Fibroblast of lung (primary cell): ENCODE results near the gene TENT4A. TPM values are rescaled to one million over a fixed set of nuclear protein-coding genes. Genes with fewer than 3 reads are reported as not detected.

ENCODE experiments used
- DNase-seq, 2 donors: peaks; one replicate each; pipeline versions ENCODE4 v3.0.0 to v3.0.0-alpha.2; 2010; ENCODE audit warnings: low read depth in 2 of 2
- H2AFZ ChIP-seq: 2 replicates; pipeline ENCODE4 v1.5.1; 2012; ENCODE audit warnings: low read length, control low read depth, inconsistent platforms
- H3K27ac ChIP-seq: 2 replicates; pipeline ENCODE4 v1.5.1; 2011; ENCODE audit warnings: low read length, control low read depth; ENCODE audit not compliant: insufficient read depth
- H3K27me3 ChIP-seq: 2 replicates; pipeline ENCODE4 v1.5.1; 2011; ENCODE audit warnings: mild to moderate bottlenecking, low read length; ENCODE audit not compliant: control insufficient read depth, insufficient read depth
- H3K36me3 ChIP-seq: 2 replicates; pipeline ENCODE4 v1.5.1; 2011; ENCODE audit warnings: low read length; ENCODE audit not compliant: control insufficient read depth, insufficient read depth
- H3K4me1 ChIP-seq: 2 replicates; pipeline ENCODE4 v1.5.1; 2011; ENCODE audit warnings: low read length; ENCODE audit not compliant: control insufficient read depth, insufficient read depth; ENCODE audit errors: extremely low read depth
- H3K4me2 ChIP-seq: 2 replicates; pipeline ENCODE4 v1.5.1; 2011; ENCODE audit warnings: low read length, control low read depth; ENCODE audit not compliant: insufficient read depth; ENCODE audit errors: extremely low read depth
- H3K4me3 ChIP-seq, 4 experiments: fragments of 200-600 bp in 1 of 4; sonication (generic) in 1 of 4; replicated peaks in 1 of 4; 2 replicates each; pipeline ENCODE4 v1.5.1; 2011 to 2016; ENCODE audit warnings: low read length in 4 of 4, low read depth in 3 of 4, mild to moderate bottlenecking in 3 of 4, control low read depth in 2 of 4, inconsistent platforms in 1 of 4, mixed read lengths in 1 of 4; ENCODE audit not compliant: insufficient read depth in 1 of 4; ENCODE audit errors: control extremely low read depth in 1 of 4
- H3K79me2 ChIP-seq: 2 replicates; pipeline ENCODE4 v1.5.1; 2012; ENCODE audit warnings: mild to moderate bottlenecking, low read length, inconsistent platforms; ENCODE audit not compliant: control insufficient read depth, insufficient read depth
- H3K9ac ChIP-seq: 2 replicates; pipeline ENCODE4 v1.5.1; 2011; ENCODE audit warnings: mild to moderate bottlenecking, low read length, control low read depth; ENCODE audit not compliant: insufficient read depth
- H3K9me3 ChIP-seq: 2 replicates; pipeline ENCODE4 v1.5.1; 2012; ENCODE audit warnings: low read depth, low read length; ENCODE audit not compliant: control insufficient read depth, insufficient read depth
- H4K20me1 ChIP-seq: 2 replicates; pipeline ENCODE4 v1.5.1; 2011; ENCODE audit warnings: low read length; ENCODE audit not compliant: control insufficient read depth, insufficient read depth; ENCODE audit errors: extremely low read depth
- EZH2 ChIP-seq: IDR thresholded peaks from 2 replicates; pipeline ENCODE4 v1.5.1; 2012; ENCODE audit warnings: low read length, control low read depth, mild to moderate bottlenecking; ENCODE audit errors: missing control alignments
- polyA plus RNA-seq, 2 donors: library from polyadenylated mRNA; depleted of rRNA in 1 of 2; stranded (reverse) in 1 of 2; unstranded in 1 of 2; fragments of >200 nt; gene quantifications; 2 replicates each; pipeline ENCODE4 v1.2.1, GENCODE V29; 2011 to 2012; ENCODE audit warnings: missing spikeins in 1 of 2
- total RNA-seq: library from RNA; depleted of rRNA; stranded (reverse); fragments of >200 nt; gene quantifications from 2 replicates; pipeline ENCODE4 v1.2.1, GENCODE V29; 2014
- TF ChIP-seq, protein P1 (sequence below), 2 donors: IDR thresholded peaks in 1 of 2; conservative IDR thresholded peaks in 1 of 2; 1 replicate in 1 of 2; 2 replicates in 1 of 2; pipeline ENCODE4 v1.5.1; 2011 to 2012; ENCODE audit warnings: low read length in 2 of 2, control low read depth in 1 of 2, inconsistent platforms in 1 of 2, low read depth in 1 of 2, mild to moderate bottlenecking in 1 of 2

The TENT4A gene
- total and polyA plus RNA-seq, 2 donors (not counting 1 experiment from before 2014, with no cell fraction given) = 3.1 to 10.4 TPM

DNA sequence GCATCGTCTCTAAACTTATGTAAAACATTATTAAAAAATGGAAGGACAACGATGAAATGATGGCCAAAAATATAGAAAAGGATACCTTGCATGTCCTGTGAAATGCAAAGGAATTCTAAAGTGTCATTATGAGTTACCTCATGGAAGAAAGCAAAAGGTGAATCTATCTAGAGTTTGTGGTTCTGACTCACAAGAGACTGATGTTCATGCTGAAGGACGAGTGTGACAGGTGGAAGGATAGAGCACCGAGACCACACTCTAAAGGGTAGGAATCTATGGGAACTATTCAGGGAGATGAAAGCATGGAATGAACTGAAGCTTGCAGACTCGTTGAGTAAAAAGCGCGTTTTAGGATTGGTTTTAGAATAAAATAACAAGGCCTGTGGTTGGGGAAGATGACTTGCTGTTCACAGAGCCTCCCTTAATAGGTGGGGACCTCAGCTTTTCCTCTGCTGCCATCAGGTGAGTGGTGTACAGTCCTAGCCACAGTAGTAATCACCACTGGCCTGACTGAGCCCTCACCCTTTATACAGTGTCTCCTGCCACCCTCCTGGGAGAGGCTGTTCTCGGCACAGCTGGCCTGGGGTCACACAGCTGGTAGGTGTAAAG, 11.2 kb downstream of the TENT4A start:
- Histone ChIP-seq H3K27ac (no peak overlapping the region), H2AFZ (no peak overlapping the region), H4K20me1 (no peaks in the 10 kb centered on the region), H3K4me1 (peaks cover 14% of the 10 kb centered on the region), H3K79me2 (peaks cover 97% of the 10 kb centered on the region), H3K4me3 (no peak overlapping the region), H3K4me2 (no peak overlapping the region), H3K36me3 (peaks cover 2% of the 10 kb centered on the region), H3K27me3 (no peaks in the 10 kb centered on the region), H3K9me3 (no peaks in the 10 kb centered on the region), H3K9ac (no peak overlapping the region)
- TF ChIP-seq EZH2 = no peak
- TF ChIP-seq, protein P1, sequence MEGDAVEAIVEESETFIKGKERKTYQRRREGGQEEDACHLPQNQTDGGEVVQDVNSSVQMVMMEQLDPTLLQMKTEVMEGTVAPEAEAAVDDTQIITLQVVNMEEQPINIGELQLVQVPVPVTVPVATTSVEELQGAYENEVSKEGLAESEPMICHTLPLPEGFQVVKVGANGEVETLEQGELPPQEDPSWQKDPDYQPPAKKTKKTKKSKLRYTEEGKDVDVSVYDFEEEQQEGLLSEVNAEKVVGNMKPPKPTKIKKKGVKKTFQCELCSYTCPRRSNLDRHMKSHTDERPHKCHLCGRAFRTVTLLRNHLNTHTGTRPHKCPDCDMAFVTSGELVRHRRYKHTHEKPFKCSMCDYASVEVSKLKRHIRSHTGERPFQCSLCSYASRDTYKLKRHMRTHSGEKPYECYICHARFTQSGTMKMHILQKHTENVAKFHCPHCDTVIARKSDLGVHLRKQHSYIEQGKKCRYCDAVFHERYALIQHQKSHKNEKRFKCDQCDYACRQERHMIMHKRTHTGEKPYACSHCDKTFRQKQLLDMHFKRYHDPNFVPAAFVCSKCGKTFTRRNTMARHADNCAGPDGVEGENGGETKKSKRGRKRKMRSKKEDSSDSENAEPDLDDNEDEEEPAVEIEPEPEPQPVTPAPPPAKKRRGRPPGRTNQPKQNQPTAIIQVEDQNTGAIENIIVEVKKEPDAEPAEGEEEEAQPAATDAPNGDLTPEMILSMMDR (conservative IDR thresholded peaks at IDR 0.05 in 1 of 2, IDR thresholded peaks at IDR 0.05 in 1 of 2; ENCODE audit: low read depth in 1 of 2, low read length in 2 of 2) = no peak
- no peak for DNase-seq

DNA sequence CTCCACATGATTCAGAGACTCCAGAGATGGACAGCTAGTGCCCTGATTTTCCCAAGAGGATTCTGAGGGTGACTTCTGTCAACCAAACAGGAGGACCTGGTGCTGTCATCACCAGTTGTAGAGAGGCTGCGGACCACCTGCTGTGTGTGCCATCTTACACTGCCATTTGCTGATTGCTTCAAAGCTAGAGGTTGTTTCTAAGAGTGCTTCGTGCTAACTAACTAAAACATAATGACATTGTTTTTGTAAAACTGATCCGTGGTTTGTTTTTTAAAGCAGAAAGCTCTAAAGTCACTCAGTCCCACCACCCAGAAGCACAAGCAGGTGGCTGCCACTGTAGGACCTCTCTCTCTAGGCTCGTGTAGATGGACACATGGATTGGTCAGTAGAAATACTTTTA, 12.2 kb downstream of the TENT4A start:
- Histone ChIP-seq H3K9me3 (no peaks in the 10 kb centered on the region), H3K4me2 (no peak overlapping the region), H3K79me2 (peaks cover 97% of the 10 kb centered on the region), H3K27ac (no peak overlapping the region), H3K27me3 (no peaks in the 10 kb centered on the region), H3K36me3 (no peaks in the 10 kb centered on the region), H2AFZ (no peak overlapping the region), H3K4me3 (no peak overlapping the region), H3K4me1 (peaks cover 9% of the 10 kb centered on the region), H4K20me1 (no peaks in the 10 kb centered on the region), H3K9ac (no peak overlapping the region)
- TF ChIP-seq EZH2 = no peak
- TF ChIP-seq, protein P1 (conservative IDR thresholded peaks at IDR 0.05 in 1 of 2, IDR thresholded peaks at IDR 0.05 in 1 of 2; ENCODE audit: low read depth in 1 of 2, low read length in 2 of 2) = no peak
- no peak for DNase-seq

DNA sequence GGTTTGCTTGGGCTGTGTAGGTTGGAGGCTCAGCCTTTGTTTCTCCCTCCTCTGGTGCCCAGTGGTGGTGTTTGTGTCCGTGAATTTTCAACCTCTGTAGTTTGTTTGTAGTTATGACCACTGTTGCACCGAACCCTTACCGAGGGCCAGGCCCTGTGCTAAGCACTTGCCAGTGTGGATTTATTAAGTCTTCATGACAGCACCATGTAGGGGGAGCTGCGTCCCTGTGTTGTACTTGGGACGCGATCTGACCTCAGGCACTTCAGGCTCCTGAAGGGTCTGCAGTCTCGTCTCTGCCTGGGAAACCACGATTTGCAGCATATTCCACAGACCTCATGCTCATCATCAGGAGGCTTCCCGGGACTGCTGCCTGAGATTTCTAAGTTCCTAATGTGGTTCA, 12.8 kb downstream of the TENT4A start:
- DNase-seq = no peak
- Histone ChIP-seq H4K20me1 (no peaks in the 10 kb centered on the region), H3K9me3 (no peaks in the 10 kb centered on the region), H2AFZ (no peak overlapping the region), H3K79me2 (peaks cover 98% of the 10 kb centered on the region), H3K27ac (no peak overlapping the region), H3K36me3 (no peaks in the 10 kb centered on the region), H3K9ac (no peak overlapping the region), H3K4me3 (no peak overlapping the region), H3K4me2 (no peak overlapping the region), H3K4me1 (peaks cover 9% of the 10 kb centered on the region), H3K27me3 (no peaks in the 10 kb centered on the region)
- TF ChIP-seq EZH2 = no peak
- TF ChIP-seq, protein P1 (conservative IDR thresholded peaks at IDR 0.05 in 1 of 2, IDR thresholded peaks at IDR 0.05 in 1 of 2; ENCODE audit: low read depth in 1 of 2, low read length in 2 of 2) = no peak
